Measurements from ENCODE around the gene CNDP2.
A peak's percentile ranks its signal among the peaks of the same experiment; 100 is the strongest.
"Not testable (repeated sequence)": the region's sequence is repeated elsewhere in the genome, so short reads cannot be mapped to it uniquely, and the experiment has no call there.

CNDP2 gene

GRCh38 chr18:74519320-74520095 lies 23.3 kb downstream of the CNDP2 start:
- DNase-seq, result no peak

- DNase-seq, result no peak
These were observed 24.1 kb downstream of the CNDP2 start for GRCh38 chr18:74520096-74520833.

- DNase-seq, result no peak
These were observed 25.0 kb downstream of the CNDP2 start for GRCh38 chr18:74521068-74521725.

GRCh38 chr18:74522635-74523548 lies 26.7 kb downstream of the CNDP2 start:
- peak; percentile 47 to 79 (median 54) for DNase-seq

GRCh38 chr18:74524097-74524496 lies 27.9 kb downstream of the CNDP2 start:
- DNase-seq, result peak; percentile 66 to 95 (median 89)

- DNase-seq, result not testable (repeated sequence)
These were observed 28.8 kb downstream of the CNDP2 start for GRCh38 chr18:74524915-74525314.

- no peak for DNase-seq
These were observed 29.6 kb downstream of the CNDP2 start for GRCh38 chr18:74525741-74526140.

- DNase-seq, result no peak
These were observed 30.3 kb downstream of the CNDP2 start for GRCh38 chr18:74526488-74526887.

- no peak for DNase-seq
These were observed 32.3 kb downstream of the CNDP2 start for GRCh38 chr18:74528478-74528877.

GRCh38 chr18:74528913-74529312 lies 32.8 kb downstream of the CNDP2 start:
- DNase-seq, result no peak

- DNase-seq, result no peak
These were observed 33.2 kb downstream of the CNDP2 start for GRCh38 chr18:74529378-74529777.

- no peak for DNase-seq
These were observed 33.8 kb downstream of the CNDP2 start for GRCh38 chr18:74529811-74530583.

- DNase-seq, result no peak
These were observed 34.4 kb downstream of the CNDP2 start for GRCh38 chr18:74530584-74530862.

GRCh38 chr18:74531043-74531442 lies 34.9 kb downstream of the CNDP2 start:
- no peak for DNase-seq

GRCh38 chr18:74532511-74533025 lies 36.4 kb downstream of the CNDP2 start:
- DNase-seq, result no peak

GRCh38 chr18:74533666-74534065 lies 37.5 kb downstream of the CNDP2 start:
- DNase-seq, result no peak

- no peak for DNase-seq
These were observed 38.2 kb downstream of the CNDP2 start, which contains the start of gene CNDP1 for GRCh38 chr18:74534150-74534969. Gene CNDP1, plus strand, starts transcription at chr18:74534500. Its CDS starts 168 bp downstream, at chr18:74534668.

- DNase-seq, result peak; percentile 19 to 62 (median 44)
These were observed 39.0 kb downstream of the CNDP2 start for GRCh38 chr18:74534981-74535649.

- no peak for DNase-seq
These were observed 43.1 kb downstream of the CNDP2 start for GRCh38 chr18:74539289-74539688.

All from NCI-H1417 (cell line).